Neural progenitor cell (in vitro differentiated cells): ENCODE results near the gene PGBD5. TPM values are rescaled to one million over a fixed set of nuclear protein-coding genes. Genes with fewer than 3 reads are reported as not detected.

ENCODE experiments used
- DNase-seq: peaks from one replicate; pipeline ENCODE4 v3.0.0-alpha.2; 2016; ENCODE audit warnings: low spot score
- H2AFZ ChIP-seq: fragments of 200-600 bp; sonication (generic); replicated peaks from 2 replicates; pipeline ENCODE4 v1.6.1; 2016; ENCODE audit warnings: antibody characterized with exemption
- H3F3A ChIP-seq: fragments of 200-600 bp; sonication (generic); 2 replicates; pipeline ENCODE4 v1.6.1; 2016; ENCODE audit warnings: antibody characterized with exemption, low read depth
- H3K27ac ChIP-seq: fragments of 200-600 bp; sonication (generic); 2 replicates; pipeline ENCODE4 v1.5.1; 2016; ENCODE audit warnings: mild to moderate bottlenecking
- H3K27me3 ChIP-seq: fragments of 200-600 bp; sonication (generic); 2 replicates; pipeline ENCODE4 v1.6.1; 2016; ENCODE audit warnings: mild to moderate bottlenecking, moderate library complexity
- H3K36me3 ChIP-seq: fragments of 200-600 bp; sonication (generic); 2 replicates; pipeline ENCODE4 v1.5.1; 2016
- H3K4me1 ChIP-seq: fragments of 200-600 bp; sonication (generic); 2 replicates; pipeline ENCODE4 v1.6.1; 2016; ENCODE audit warnings: mixed run types
- H3K4me2 ChIP-seq: fragments of 200-600 bp; sonication (generic); 2 replicates; pipeline ENCODE4 v1.6.1; 2016
- H3K4me3 ChIP-seq: fragments of 200-600 bp; sonication (generic); 2 replicates; pipeline ENCODE4 v1.5.1; 2016
- H3K79me2 ChIP-seq: fragments of 200-600 bp; sonication (generic); 2 replicates; pipeline ENCODE4 v1.6.1; 2016; ENCODE audit warnings: low read depth
- H3K9ac ChIP-seq: fragments of 200-600 bp; sonication (generic); 2 replicates; pipeline ENCODE4 v1.6.1; 2016
- H3K9me3 ChIP-seq: fragments of 200-600 bp; sonication (generic); 2 replicates; pipeline ENCODE4 v1.5.1; 2016; ENCODE audit warnings: low read depth
- H4K20me1 ChIP-seq: fragments of 200-600 bp; sonication (generic); 2 replicates; pipeline ENCODE4 v1.6.1; 2016; ENCODE audit warnings: low read depth
- H3K27ac Mint-ChIP-seq: 3 replicates; pipeline ENCODE4 v1.8.0; 2021; ENCODE audit warnings: mixed read lengths
- H3K27me3 Mint-ChIP-seq: 2 replicates; pipeline ENCODE4 v1.8.0; 2022; ENCODE audit warnings: low read depth, mild to moderate bottlenecking, inconsistent platforms, moderate library complexity, mixed read lengths; ENCODE audit not compliant: insufficient read depth
- H3K36me3 Mint-ChIP-seq: 3 replicates; pipeline ENCODE4 v1.8.0; 2021; ENCODE audit warnings: mixed read lengths
- H3K4me1 Mint-ChIP-seq: 3 replicates; pipeline ENCODE4 v1.8.0; 2021; ENCODE audit warnings: mixed read lengths
- H3K4me3 Mint-ChIP-seq: 3 replicates; pipeline ENCODE4 v1.8.0; 2021; ENCODE audit warnings: mild to moderate bottlenecking, moderate library complexity, mixed read lengths
- H3K9me3 Mint-ChIP-seq: 3 replicates; pipeline ENCODE4 v1.8.0; 2020; ENCODE audit warnings: mixed read lengths
- CTCF ChIP-seq: fragments of 200-600 bp; sonication (generic); IDR thresholded peaks from 2 replicates; pipeline ENCODE4 v1.5.1; 2017; ENCODE audit warnings: antibody characterized with exemption, mild to moderate bottlenecking
- EZH2 ChIP-seq: fragments of 200-600 bp; sonication (generic); IDR thresholded peaks from 2 replicates; pipeline ENCODE4 v1.6.1; 2017; ENCODE audit warnings: antibody characterized with exemption, mild to moderate bottlenecking, moderate library complexity
- EZH2phosphoT487 ChIP-seq: fragments of 200-600 bp; sonication (generic); IDR thresholded peaks from 2 replicates; pipeline ENCODE4 v1.6.1; 2017; ENCODE audit warnings: antibody characterized with exemption
- total RNA-seq: library from RNA; depleted of rRNA; stranded (reverse); fragments of >200 nt; gene quantifications from 2 replicates; pipeline ENCODE4 v1.2.3, GENCODE V29; 2015; ENCODE audit warnings: low replicate concordance

PGBD5 gene
- total RNA-seq, 1 donor from 2014 or later: 1.2 TPM

DNA sequence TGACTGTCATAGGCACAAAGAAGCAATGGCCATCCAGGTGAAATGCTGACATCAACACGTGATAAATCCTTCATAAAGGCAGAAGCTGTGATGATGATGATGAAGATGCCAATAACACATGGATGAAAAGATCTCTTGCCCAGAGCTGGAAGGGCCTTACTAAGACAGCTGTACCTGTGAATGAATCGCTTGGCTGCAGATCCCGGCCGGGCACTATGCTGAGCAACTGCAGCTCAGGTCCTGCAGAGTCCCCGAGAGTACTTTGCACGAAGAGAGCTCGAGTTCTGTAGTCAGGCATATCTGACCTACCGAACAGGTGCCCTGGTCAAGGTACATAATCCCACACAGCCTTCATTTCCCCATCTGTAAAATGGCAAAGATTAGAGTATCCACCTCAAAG is 48.8 kb downstream of the PGBD5 start:
- H3K4me1 Mint-ChIP-seq: peaks cover 17% of the 10 kb centered on the region
- no peak overlapping the region for H3K4me3 Mint-ChIP-seq
- no peaks in the 10 kb centered on the region for H3K9me3 ChIP-seq
- no peaks in the 10 kb centered on the region for H4K20me1 ChIP-seq
- H3K4me3 ChIP-seq: no peak overlapping the region
- H3K4me1 ChIP-seq: peaks cover 33% of the 10 kb centered on the region
- peaks cover 16% of the 10 kb centered on the region for H3K9me3 Mint-ChIP-seq
- no peak for DNase-seq
- no peak overlapping the region for H3K4me2 ChIP-seq
- no peaks in the 10 kb centered on the region for H3K36me3 ChIP-seq
- no peaks in the 10 kb centered on the region for H3K79me2 ChIP-seq
- no peak overlapping the region for H3K27ac ChIP-seq
- H3K36me3 Mint-ChIP-seq: peaks cover 12% of the 10 kb centered on the region
- no peak overlapping the region for H2AFZ ChIP-seq
- H3K27ac Mint-ChIP-seq: peak overlapping the region; percentile 60
- H3F3A ChIP-seq: no peaks in the 10 kb centered on the region
- no peak for TF ChIP-seq EZH2phosphoT487
- no peak for TF ChIP-seq EZH2
- TF ChIP-seq CTCF: no peak
- peaks cover 12% of the 10 kb centered on the region for H3K27me3 Mint-ChIP-seq
- no peak overlapping the region for H3K9ac ChIP-seq
- no peaks in the 10 kb centered on the region for H3K27me3 ChIP-seq

DNA sequence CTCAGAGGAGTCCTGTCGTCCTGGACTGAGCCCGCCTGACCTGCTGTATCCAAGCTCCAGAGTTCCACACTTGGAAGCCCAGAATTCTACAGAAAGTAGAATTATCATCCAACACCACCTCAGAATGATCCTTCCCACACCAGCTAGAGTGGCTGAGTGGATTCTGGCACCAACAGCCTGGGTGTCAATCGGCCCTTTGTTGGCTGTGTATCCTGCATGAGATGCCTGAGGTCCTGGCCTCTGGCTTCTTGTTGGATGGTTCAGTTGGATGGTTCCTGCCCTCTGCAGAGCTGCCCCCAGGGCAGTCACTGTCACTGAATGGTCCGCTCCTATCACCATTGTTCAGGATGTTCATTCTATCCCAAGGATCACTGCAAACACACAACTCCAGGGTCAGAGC is 49.8 kb downstream of the PGBD5 start:
- Mint-ChIP-seq H3K27me3 (peaks cover 8% of the 10 kb centered on the region), H3K27ac (peak overlapping the region; percentile 46), H3K9me3 (peaks cover 14% of the 10 kb centered on the region), H3K4me1 (peaks cover 9% of the 10 kb centered on the region), H3K4me3 (no peak overlapping the region), H3K36me3 (peaks cover 10% of the 10 kb centered on the region)
- H3K4me2 ChIP-seq: no peak overlapping the region
- no peak overlapping the region for H3K27ac ChIP-seq
- no peak overlapping the region for H3K9ac ChIP-seq
- H3K36me3 ChIP-seq: no peaks in the 10 kb centered on the region
- no peaks in the 10 kb centered on the region for H3K79me2 ChIP-seq
- H3K9me3 ChIP-seq: no peaks in the 10 kb centered on the region
- TF ChIP-seq EZH2phosphoT487 (no peak), CTCF (no peak)
- no peak for DNase-seq
- no peak overlapping the region for H3K4me3 ChIP-seq
- no peaks in the 10 kb centered on the region for H3F3A ChIP-seq
- no peaks in the 10 kb centered on the region for H4K20me1 ChIP-seq
- no peaks in the 10 kb centered on the region for H3K27me3 ChIP-seq
- peaks cover 25% of the 10 kb centered on the region for H3K4me1 ChIP-seq
- H2AFZ ChIP-seq: no peak overlapping the region

DNA sequence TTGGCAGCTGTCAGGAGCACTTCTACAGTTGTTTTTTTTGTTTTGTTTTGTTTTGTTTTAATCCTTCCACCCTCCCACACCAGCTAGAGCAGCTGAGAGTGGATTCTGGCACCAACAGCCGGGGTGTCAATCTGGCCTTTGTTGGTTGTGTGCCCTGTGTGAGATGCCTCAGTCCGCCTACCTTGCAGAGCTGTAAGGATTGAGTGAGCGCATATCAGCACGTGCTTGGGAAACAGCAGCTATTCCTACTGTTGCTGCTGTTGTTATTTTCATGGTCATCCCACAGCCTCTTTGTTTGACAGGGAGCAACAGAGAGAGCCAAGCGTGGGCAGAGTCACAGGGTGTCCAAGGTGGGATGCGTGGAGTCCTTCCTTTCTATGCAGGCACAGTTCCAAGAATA is 50.4 kb downstream of the PGBD5 start:
- Histone ChIP-seq H3K4me3 (no peak overlapping the region), H3K4me1 (peaks cover 25% of the 10 kb centered on the region), H2AFZ (no peak overlapping the region), H3K4me2 (no peak overlapping the region), H3F3A (no peaks in the 10 kb centered on the region), H3K36me3 (no peaks in the 10 kb centered on the region), H3K27ac (no peak overlapping the region), H3K9me3 (no peaks in the 10 kb centered on the region), H3K9ac (no peak overlapping the region), H3K27me3 (no peaks in the 10 kb centered on the region), H4K20me1 (no peaks in the 10 kb centered on the region), H3K79me2 (no peaks in the 10 kb centered on the region)
- Mint-ChIP-seq H3K36me3 (peaks cover 10% of the 10 kb centered on the region), H3K27ac (no peak overlapping the region), H3K4me1 (peaks cover 9% of the 10 kb centered on the region), H3K4me3 (no peak overlapping the region), H3K27me3 (peaks cover 6% of the 10 kb centered on the region), H3K9me3 (peaks cover 14% of the 10 kb centered on the region)
- peak; percentile 19 for DNase-seq
- no peak for TF ChIP-seq CTCF
- no peak for TF ChIP-seq EZH2
- no peak for TF ChIP-seq EZH2phosphoT487

DNA sequence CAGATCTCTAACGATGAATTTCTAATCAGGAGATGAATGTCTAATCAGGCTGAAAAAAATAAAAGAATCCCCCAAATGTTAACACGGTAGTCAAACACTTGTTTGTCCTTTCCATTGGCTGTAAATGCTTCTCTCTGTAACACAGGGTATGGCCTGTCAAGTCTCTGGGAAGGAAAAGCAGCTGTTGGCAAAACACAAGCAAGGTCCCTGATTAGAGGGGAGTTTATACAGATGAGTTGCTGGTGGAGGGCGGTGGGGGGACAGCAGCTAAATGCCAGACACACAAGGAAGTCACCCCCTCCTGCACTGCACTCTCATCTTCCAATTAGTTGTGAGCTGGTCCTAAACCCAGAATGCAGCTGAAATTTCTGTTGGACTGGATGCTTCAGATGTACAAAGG is 51.0 kb downstream of the PGBD5 start:
- Histone ChIP-seq H3K4me2 (peak overlapping the region; percentile 16), H3F3A (no peaks in the 10 kb centered on the region), H3K4me1 (peaks cover 25% of the 10 kb centered on the region), H4K20me1 (no peaks in the 10 kb centered on the region), H3K9ac (no peak overlapping the region), H3K79me2 (no peaks in the 10 kb centered on the region), H3K27ac (peak overlapping the region; percentile 52), H3K9me3 (no peaks in the 10 kb centered on the region), H3K27me3 (no peaks in the 10 kb centered on the region), H3K36me3 (no peaks in the 10 kb centered on the region), H2AFZ (peak overlapping the region; percentile 44), H3K4me3 (no peak overlapping the region)
- no peak for DNase-seq
- no peak overlapping the region for H3K27ac Mint-ChIP-seq
- H3K27me3 Mint-ChIP-seq: peaks cover 6% of the 10 kb centered on the region
- peaks cover 10% of the 10 kb centered on the region for H3K36me3 Mint-ChIP-seq
- peaks cover 14% of the 10 kb centered on the region for H3K9me3 Mint-ChIP-seq
- TF ChIP-seq EZH2phosphoT487: no peak
- TF ChIP-seq EZH2: no peak
- no peak for TF ChIP-seq CTCF
- H3K4me1 Mint-ChIP-seq: peaks cover 9% of the 10 kb centered on the region
- no peak overlapping the region for H3K4me3 Mint-ChIP-seq
